ENCODE data around the gene TERB1. TPM values are rescaled to one million over a fixed set of nuclear protein-coding genes. Genes with fewer than 3 reads are reported as not detected.

The TERB1 gene
- total RNA-seq, 2 experiments from 2014 or later, result not detected

DNA sequence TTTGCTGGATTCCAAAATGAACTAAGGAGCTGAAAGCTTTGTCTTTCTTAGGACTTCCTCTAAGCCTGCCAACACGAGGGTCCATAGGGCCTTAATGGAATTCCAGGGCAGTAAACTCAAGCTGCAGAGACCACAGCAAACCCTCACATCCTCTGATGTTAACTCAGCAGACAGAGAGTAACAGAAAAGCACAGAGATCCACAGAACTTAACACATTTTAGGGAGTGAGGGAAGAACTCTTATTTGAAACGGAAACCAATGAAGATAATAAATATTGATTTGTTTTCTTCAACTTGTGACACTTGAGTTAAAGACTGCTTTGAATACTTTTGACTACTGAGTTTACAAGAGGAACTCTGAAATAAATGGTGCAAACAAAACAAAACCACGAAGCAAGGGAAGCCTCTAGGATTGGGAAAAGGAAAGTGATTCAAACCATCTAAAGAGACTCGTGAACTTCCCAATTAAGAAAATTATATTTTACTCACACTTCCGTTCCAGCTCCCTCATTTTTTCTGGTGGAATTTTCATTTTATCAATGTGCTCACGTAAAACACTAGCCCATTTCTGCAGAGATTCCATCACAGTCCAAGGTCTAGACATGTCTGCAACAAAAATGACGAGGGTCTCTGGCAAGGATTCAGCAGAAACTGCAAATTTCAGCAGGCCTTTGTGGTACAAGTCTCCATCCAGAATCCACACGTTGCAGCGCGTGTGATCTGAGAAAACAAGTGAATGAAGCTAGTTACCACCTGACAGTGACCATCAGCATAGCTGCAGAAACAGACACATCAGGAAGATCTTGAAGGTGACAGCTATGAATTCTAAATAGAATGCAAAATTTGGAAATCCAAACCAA, 59.2 kb downstream of the TERB1 start:
- Mint-ChIP-seq H3K4me3 (no peak overlapping the region), H3K36me3 (peaks cover 32% of the 10 kb centered on the region), H3K27ac (no peak overlapping the region), H3K27me3 (no peaks in the 10 kb centered on the region), H3K4me1 (ENCODE audit: low read depth) (peaks cover 25% of the 10 kb centered on the region), H3K9me3 (no peaks in the 10 kb centered on the region)
- ChIA-PET POLR2A (no interaction called here), CTCF (interaction anchor here (0.9 to 9.7 kb wide), 7 partner anchors 10 to 336 kb away, joined by 3 to 100 read pairs (median 18); partner anchors contain the start of genes CMTM4 and DYNC1LI2)
- intact Hi-C loops (cut with micrococcal nuclease), result loop anchor here (2.0 kb wide), 1 partner anchor 335 kb away; no protein-coding TSS in a partner anchor
- DNase-seq, result no peak

DNA sequence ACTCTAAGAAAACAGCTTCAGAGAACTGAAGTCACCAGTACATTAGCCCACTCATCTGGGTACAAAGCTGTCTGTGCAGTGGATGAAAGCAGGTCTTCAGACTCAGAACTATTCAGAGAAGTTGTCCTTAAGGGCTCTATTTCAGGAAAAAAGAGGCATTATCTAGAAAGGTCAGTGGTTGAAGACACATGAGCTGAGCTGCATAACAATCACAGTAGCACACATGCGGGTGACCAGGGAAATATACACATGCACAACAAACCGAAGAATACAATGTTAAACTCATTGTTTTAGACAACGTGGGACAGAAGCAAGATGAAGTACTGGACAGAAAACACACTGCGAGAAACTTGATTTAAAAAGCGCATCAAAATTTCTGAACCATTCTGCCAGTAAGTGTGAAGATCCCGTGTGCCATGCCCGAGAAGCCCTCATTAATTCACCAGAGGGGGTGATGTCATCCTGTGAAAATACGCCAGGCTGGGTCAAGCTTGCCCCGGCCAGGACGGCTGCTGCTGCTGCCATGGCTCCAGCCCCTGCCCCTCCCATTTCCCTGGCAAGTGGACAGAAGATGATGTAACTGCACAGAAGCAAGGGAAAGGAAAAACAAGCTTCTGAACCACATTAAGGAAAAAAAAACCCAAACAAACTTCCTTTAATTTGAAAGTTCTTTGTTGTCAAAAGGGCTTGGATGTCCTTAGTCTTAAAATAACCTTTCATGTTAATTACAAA, 60.0 kb downstream of the TERB1 start:
- CTCF ChIA-PET, result interaction anchor here (0.8 to 9.7 kb wide), 16 partner anchors 9 to 335 kb away, joined by 3 to 100 read pairs (median 8); partner anchors contain the start of genes CMTM4, DYNC1LI2 and NAE1
- intact Hi-C loops (cut with micrococcal nuclease), result loop anchor here (2.0 kb wide), 1 partner anchor 335 kb away; no protein-coding TSS in a partner anchor
- POLR2A ChIA-PET, result no interaction called here
- Mint-ChIP-seq H3K27ac (no peak overlapping the region), H3K9me3 (no peaks in the 10 kb centered on the region), H3K4me3 (no peak overlapping the region), H3K36me3 (peaks cover 31% of the 10 kb centered on the region), H3K27me3 (no peaks in the 10 kb centered on the region), H3K4me1 (ENCODE audit: low read depth) (peaks cover 19% of the 10 kb centered on the region)
- no peak for DNase-seq

DNA sequence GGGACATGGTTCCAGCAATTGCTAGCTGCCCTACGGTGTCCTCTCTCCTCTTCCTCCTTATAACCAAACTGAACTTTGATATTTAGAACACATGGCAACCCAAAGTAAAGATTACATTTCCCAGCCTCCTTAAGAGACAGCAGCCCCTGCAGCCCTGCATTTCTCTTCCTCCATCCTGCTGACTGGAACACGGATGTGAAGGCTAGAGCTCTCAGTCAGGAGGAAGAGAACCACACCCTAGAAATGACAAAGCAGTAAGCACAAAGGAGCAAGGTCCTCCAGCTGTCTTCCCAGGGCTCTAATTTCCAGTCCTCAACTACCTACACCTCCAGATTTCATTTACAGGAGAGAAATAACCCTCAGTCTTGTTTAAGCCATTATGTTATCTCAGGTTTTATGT, 60.9 kb downstream of the TERB1 start:
- Mint-ChIP-seq H3K36me3 (peaks cover 32% of the 10 kb centered on the region), H3K4me1 (ENCODE audit: low read depth) (peaks cover 15% of the 10 kb centered on the region), H3K9me3 (no peaks in the 10 kb centered on the region), H3K4me3 (no peak overlapping the region), H3K27ac (no peak overlapping the region), H3K27me3 (no peaks in the 10 kb centered on the region)
- CTCF ChIA-PET, result interaction anchor here (0.9 to 9.7 kb wide), 16 partner anchors 11 to 334 kb away, joined by 3 to 100 read pairs (median 8); partner anchors contain the start of genes CMTM4, DYNC1LI2 and NAE1
- intact Hi-C loops (cut with micrococcal nuclease), result loop anchor here (1.0 to 2.0 kb wide), 2 partner anchors 89 to 334 kb away; no protein-coding TSS in a partner anchor
- DNase-seq, result no peak
- POLR2A ChIA-PET, result no interaction called here

DNA sequence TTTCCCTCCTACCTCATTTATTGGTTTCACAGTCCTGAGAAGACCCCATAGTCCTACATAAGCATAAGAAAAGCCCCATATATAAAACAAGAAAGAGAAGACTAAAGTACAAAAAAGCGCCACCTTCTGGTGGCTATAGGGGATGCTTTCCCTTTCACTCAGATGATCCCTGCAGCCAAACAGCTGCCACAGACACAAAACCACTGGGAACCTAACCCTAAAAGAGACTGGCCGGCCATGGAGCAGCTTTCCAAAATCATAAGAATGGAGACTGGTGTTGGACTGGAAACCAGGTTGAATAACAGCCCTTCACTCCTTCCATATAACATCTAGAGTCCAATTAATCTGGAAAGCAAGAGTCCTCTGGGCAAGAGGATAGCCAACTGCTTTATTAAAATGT, 61.4 kb downstream of the TERB1 start:
- ChIA-PET CTCF (interaction anchor here (0.9 to 9.7 kb wide), 16 partner anchors 11 to 334 kb away, joined by 3 to 100 read pairs (median 8); partner anchors contain the start of genes CMTM4, DYNC1LI2 and NAE1), POLR2A (no interaction called here)
- Mint-ChIP-seq H3K27ac (no peak overlapping the region), H3K36me3 (peaks cover 32% of the 10 kb centered on the region), H3K9me3 (no peaks in the 10 kb centered on the region), H3K27me3 (no peaks in the 10 kb centered on the region), H3K4me1 (ENCODE audit: low read depth) (peaks cover 15% of the 10 kb centered on the region), H3K4me3 (no peak overlapping the region)
- DNase-seq, result peak; percentile 46
- intact Hi-C loops (cut with micrococcal nuclease), result loop anchor here (1.0 to 2.0 kb wide), 2 partner anchors 89 to 333 kb away; no protein-coding TSS in a partner anchor

DNA sequence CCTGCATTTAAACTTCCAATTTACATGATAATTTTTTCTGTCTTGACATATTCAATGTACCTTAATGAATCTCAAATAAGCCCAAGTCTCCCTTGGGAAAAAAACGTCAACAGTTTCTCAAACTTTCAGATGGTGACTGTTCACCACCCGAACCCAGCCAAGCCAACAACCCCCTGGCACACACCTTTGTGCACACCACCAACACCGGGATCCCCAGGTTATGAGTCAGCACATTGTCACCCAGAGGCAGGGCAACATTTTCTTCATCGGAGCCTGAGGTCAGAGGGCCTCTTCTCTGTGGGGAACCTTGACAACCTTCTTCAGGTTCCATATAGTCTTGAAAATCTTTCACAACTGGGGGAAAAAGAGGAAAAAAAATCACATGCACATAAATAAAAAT, 65.5 kb downstream of the TERB1 start:
- POLR2A ChIA-PET, result no interaction called here
- peaks cover 11% of the 10 kb centered on the region for H3K4me1 Mint-ChIP-seq (ENCODE audit: low read depth)
- intact Hi-C loops (cut with micrococcal nuclease), result no loop called here
- H3K36me3 Mint-ChIP-seq, result peaks cover 32% of the 10 kb centered on the region
- no peak overlapping the region for H3K4me3 Mint-ChIP-seq
- peak overlapping the region; percentile 18 for H3K27ac Mint-ChIP-seq
- H3K9me3 Mint-ChIP-seq, result no peaks in the 10 kb centered on the region
- no peak for DNase-seq
- CTCF ChIA-PET, result interaction anchor here (1.4 to 9.7 kb wide), 4 partner anchors 7 to 95 kb away, joined by 4 to 100 read pairs (median 5); partner anchors contain the start of genes DYNC1LI2 and NAE1
- no peaks in the 10 kb centered on the region for H3K27me3 Mint-ChIP-seq

DNA sequence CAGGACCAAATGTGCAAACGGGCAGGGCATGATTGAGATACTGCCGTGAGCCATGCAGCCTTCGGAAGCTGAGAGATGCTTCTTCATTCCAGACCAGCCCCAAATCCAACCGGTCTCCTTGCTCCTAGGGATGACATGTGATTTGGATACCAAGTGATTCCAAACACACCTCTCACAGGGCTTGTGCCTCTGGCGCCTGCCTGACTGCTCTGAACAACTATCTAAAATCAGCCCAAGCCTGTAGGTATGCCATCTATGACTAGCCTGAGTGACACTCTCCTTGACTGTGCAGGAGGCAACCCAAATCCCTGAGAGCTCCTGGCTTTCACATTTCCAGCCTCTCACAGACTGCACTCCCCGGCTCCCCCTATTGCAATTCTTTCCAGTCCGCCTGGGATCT, 70.3 kb downstream of the TERB1 start:
- ChIA-PET CTCF (interaction anchor here (0.9 to 9.4 kb wide), 4 partner anchors 10 to 324 kb away, joined by 3 to 100 read pairs (median 5); partner anchors contain the start of gene NAE1), POLR2A (no interaction called here)
- Mint-ChIP-seq H3K9me3 (no peaks in the 10 kb centered on the region), H3K36me3 (peaks cover 31% of the 10 kb centered on the region), H3K27ac (no peak overlapping the region), H3K4me3 (no peak overlapping the region), H3K27me3 (no peaks in the 10 kb centered on the region), H3K4me1 (ENCODE audit: low read depth) (peaks cover 2% of the 10 kb centered on the region)
- no peak for DNase-seq
- intact Hi-C loops (cut with micrococcal nuclease), result no loop called here

DNA sequence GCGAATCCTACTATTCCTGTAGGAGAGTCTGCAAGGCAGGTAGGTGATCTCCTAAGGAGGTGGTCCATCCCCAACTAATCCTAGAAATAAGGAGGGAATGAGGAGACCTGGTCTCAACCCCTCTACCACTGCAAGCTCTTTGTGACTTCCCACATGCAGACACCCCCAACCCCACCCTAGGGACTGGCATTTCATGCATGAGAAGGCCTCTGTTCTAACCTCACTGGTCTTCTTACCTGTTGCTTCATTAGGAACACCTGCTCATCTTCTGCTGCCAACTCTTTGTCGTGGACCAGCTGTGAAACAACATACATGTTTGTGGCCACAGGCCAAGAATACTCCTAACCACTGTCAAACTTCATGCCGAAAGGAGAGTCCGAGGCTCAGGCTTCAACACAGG, 72.6 kb downstream of the TERB1 start:
- H3K9me3 Mint-ChIP-seq, result no peaks in the 10 kb centered on the region
- POLR2A ChIA-PET, result no interaction called here
- H3K4me3 Mint-ChIP-seq, result no peak overlapping the region
- H3K27ac Mint-ChIP-seq, result no peak overlapping the region
- intact Hi-C loops (cut with micrococcal nuclease), result loop anchor here (1.0 kb wide), 1 partner anchor 139 kb away; no protein-coding TSS in a partner anchor
- peaks cover 35% of the 10 kb centered on the region for H3K36me3 Mint-ChIP-seq
- CTCF ChIA-PET, result interaction anchor here (0.6 to 9.4 kb wide), 18 partner anchors 12 to 322 kb away, joined by 3 to 100 read pairs (median 4); partner anchors contain the start of gene NAE1
- DNase-seq, result no peak
- H3K27me3 Mint-ChIP-seq, result no peaks in the 10 kb centered on the region
- H3K4me1 Mint-ChIP-seq (ENCODE audit: low read depth), result peaks cover 2% of the 10 kb centered on the region

DNA sequence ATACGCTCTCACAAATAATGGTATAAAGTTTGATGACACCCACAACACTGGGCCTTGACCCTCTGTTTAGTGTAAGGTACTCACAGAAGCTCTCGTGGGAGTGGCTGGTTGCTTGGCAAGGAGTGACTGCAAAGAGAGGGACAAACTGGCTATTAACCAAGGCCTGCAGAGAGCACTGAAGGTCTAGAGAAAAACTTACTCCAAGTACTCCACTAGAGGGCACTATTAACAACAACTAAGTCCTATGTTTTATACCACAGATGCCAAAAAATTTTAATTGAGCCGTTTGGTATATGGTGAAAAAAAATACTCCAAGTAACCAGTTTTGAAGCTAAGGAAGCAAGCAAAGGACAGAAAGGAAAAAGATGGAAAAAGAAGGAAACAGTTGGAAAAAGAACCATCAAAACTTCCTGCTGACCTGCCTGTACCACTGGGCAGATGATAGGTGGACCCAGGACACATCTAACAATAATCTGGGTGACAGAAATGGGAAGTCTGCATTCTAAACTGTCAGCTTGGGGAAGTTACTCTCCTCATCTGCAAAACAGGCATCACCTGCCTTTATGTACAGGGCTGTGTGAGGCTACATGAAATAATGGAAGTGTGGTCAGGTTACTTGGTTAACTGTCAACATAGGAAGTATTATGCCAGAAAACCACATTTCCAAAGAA, 73.1 kb downstream of the TERB1 start:
- no peak overlapping the region for H3K4me3 Mint-ChIP-seq
- DNase-seq, result no peak
- no peaks in the 10 kb centered on the region for H3K9me3 Mint-ChIP-seq
- peaks cover 39% of the 10 kb centered on the region for H3K36me3 Mint-ChIP-seq
- no peaks in the 10 kb centered on the region for H3K27me3 Mint-ChIP-seq
- intact Hi-C loops (cut with micrococcal nuclease), result loop anchor here (1.0 kb wide), 1 partner anchor 140 kb away; no protein-coding TSS in a partner anchor
- ChIA-PET CTCF (interaction anchor here (0.6 to 9.4 kb wide), 20 partner anchors 12 to 322 kb away, joined by 3 to 100 read pairs (median 4); partner anchors contain the start of gene NAE1), POLR2A (interaction anchor here (0.6 kb wide), 1 partner anchor 147 kb away, joined by 3 read pairs; no protein-coding TSS in a partner anchor)
- H3K4me1 Mint-ChIP-seq (ENCODE audit: low read depth), result peaks cover 2% of the 10 kb centered on the region
- H3K27ac Mint-ChIP-seq, result no peak overlapping the region

DNA sequence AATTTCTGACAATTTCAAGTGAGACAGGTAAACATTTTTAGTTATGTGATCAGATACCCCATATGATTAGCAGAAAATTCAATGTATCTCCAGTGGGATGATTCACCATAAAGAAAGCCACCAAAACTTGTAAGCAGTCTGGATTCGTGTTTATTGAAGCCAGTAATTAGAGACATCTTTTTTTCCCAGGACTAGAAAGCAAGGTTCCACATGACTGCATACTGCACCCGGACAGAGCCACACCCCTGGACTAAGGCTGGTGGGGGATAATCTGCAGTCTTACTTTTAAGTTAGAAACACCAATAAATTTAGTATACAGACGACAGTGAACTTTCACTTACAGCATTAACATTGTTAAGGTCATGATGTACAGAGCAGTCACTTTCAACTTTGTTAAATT, 80.6 kb downstream of the TERB1 start:
- H3K27me3 Mint-ChIP-seq, result no peaks in the 10 kb centered on the region
- no peak overlapping the region for H3K27ac Mint-ChIP-seq
- no peaks in the 10 kb centered on the region for H3K4me1 Mint-ChIP-seq (ENCODE audit: low read depth)
- intact Hi-C loops (cut with micrococcal nuclease), result no loop called here
- peaks cover 24% of the 10 kb centered on the region for H3K36me3 Mint-ChIP-seq
- POLR2A ChIA-PET, result no interaction called here
- H3K9me3 Mint-ChIP-seq, result no peaks in the 10 kb centered on the region
- DNase-seq, result no peak
- H3K4me3 Mint-ChIP-seq, result no peak overlapping the region
- CTCF ChIA-PET, result interaction anchor here (1.2 kb wide), 1 partner anchor 44 kb away, joined by 3 read pairs; no protein-coding TSS in a partner anchor

DNA sequence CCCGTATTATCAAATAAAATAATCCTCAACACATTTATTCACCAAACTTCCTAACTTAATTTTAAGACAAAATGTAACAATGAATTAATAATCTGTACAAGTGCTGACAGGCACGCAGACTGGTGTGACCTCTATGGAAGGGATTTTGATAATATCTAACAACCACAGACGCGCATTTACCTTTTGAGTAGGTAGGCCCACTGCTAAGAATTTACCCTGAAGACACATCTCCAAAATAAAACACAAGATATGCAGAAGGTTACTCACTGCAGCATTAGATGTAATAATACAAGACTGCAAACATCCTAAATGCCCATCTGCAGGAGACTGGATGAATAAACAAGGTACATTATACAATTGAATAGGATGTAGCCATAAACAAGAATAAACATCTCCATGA, 82.1 kb downstream of the TERB1 start:
- no peaks in the 10 kb centered on the region for H3K27me3 Mint-ChIP-seq
- no peaks in the 10 kb centered on the region for H3K4me1 Mint-ChIP-seq (ENCODE audit: low read depth)
- intact Hi-C loops (cut with micrococcal nuclease), result no loop called here
- no peaks in the 10 kb centered on the region for H3K9me3 Mint-ChIP-seq
- H3K27ac Mint-ChIP-seq, result no peak overlapping the region
- ChIA-PET POLR2A (no interaction called here), CTCF (no interaction called here)
- H3K4me3 Mint-ChIP-seq, result no peak overlapping the region
- no peak for DNase-seq
- H3K36me3 Mint-ChIP-seq, result peaks cover 16% of the 10 kb centered on the region

DNA sequence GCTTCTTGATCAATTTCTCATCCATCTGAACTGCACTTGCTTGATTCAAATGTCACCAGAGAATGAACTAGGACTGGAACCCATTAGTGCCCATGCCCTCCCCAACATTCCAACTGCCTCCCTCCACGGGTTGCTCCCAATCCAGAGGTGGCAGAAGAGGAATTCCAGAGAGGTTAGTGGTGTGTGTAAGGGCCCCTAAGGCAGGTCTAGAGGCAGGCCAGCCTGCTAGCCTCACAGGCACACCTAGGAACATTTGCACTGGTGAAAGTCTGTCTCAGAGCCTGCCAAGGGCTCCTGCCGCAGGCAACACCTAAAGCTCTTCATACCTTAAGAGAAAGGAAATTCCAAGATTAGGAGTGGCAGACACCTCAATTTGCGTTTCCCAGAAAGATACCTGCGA, 83.6 kb downstream of the TERB1 start:
- ChIA-PET CTCF (interaction anchor here (2.3 kb wide), 1 partner anchor 23 kb away, joined by 5 read pairs; no protein-coding TSS in a partner anchor), POLR2A (no interaction called here)
- Mint-ChIP-seq H3K9me3 (no peaks in the 10 kb centered on the region), H3K36me3 (peaks cover 4% of the 10 kb centered on the region), H3K4me3 (no peak overlapping the region), H3K27me3 (no peaks in the 10 kb centered on the region), H3K27ac (no peak overlapping the region), H3K4me1 (ENCODE audit: low read depth) (no peaks in the 10 kb centered on the region)
- intact Hi-C loops (cut with micrococcal nuclease), result no loop called here
- no peak for DNase-seq
